Caco-2 (cell line): Measurements from ENCODE around the gene PAM16. TPM values are rescaled to one million over a fixed set of nuclear protein-coding genes. Genes with fewer than 3 reads are reported as not detected.
"Not testable (repeated sequence)": the region's sequence is repeated elsewhere in the genome, so short reads cannot be mapped to it uniquely, and the experiment has no call there.

Experiments used
- BruUV-seq: library from RNA; stranded (reverse); fragments of 400-500 nt; replicated peaks from 2 replicates; lab custom pipeline; 2021; lab: Mats Ljungman, UMichigan
- CTCF ChIA-PET: fragments of 300-600 bp; sonication (Branson Sonifier 250); formaldehyde crosslinking; loops from one replicate; lab custom pipeline; 2022; ENCODE audit warnings: antibody characterized with exemption; lab: Charles Lee
- POLR2A ChIA-PET: fragments of 300-600 bp; sonication (Branson Sonifier 250); formaldehyde crosslinking; loops from one replicate; lab custom pipeline; 2022; ENCODE audit warnings: antibody characterized with exemption; lab: Charles Lee
- DNase-seq, 2 experiments: peaks; one replicate each; pipeline versions ENCODE4 v3.0.0 to v3.0.0-alpha.2; 2020 to 2022
- H3K27me3 ChIP-seq: replicated peaks from 2 replicates; pipeline ENCODE4 v1.6.0; 2011; ENCODE audit warnings: low read length; ENCODE audit not compliant: control insufficient read depth, insufficient read depth
- H3K36me3 ChIP-seq: 2 replicates; pipeline ENCODE4 v1.5.1; 2011; ENCODE audit warnings: low read length; ENCODE audit not compliant: control insufficient read depth, insufficient read depth
- H3K4me1 ChIP-seq: fragments of 250-450 bp; sonication (Bioruptor Pico); 2 replicates; pipeline ENCODE4 v1.5.1; 2020; ENCODE audit warnings: mild to moderate bottlenecking
- H3K4me3 ChIP-seq: 2 replicates; pipeline ENCODE4 v1.5.1; 2011; ENCODE audit warnings: low read depth, mild to moderate bottlenecking, control low read depth, low read length
- H3K9me3 ChIP-seq: fragments of 250-450 bp; sonication (Bioruptor Pico); 2 replicates; pipeline ENCODE4 v1.5.1; 2020; ENCODE audit warnings: mild to moderate bottlenecking, moderate library complexity
- H3K27ac Mint-ChIP-seq: one replicate; pipeline ENCODE4 v1.8.0; 2022; ENCODE audit warnings: mixed read lengths; ENCODE audit not compliant: unreplicated experiment
- H3K27me3 Mint-ChIP-seq: one replicate; pipeline ENCODE4 v1.8.0; 2022; ENCODE audit warnings: mixed read lengths; ENCODE audit not compliant: insufficient read depth, unreplicated experiment
- H3K36me3 Mint-ChIP-seq: one replicate; pipeline ENCODE4 v1.8.0; 2022; ENCODE audit warnings: mild to moderate bottlenecking, mixed read lengths; ENCODE audit not compliant: insufficient read depth, unreplicated experiment
- H3K4me1 Mint-ChIP-seq: one replicate; pipeline ENCODE4 v1.8.0; 2022; ENCODE audit warnings: low read depth, mixed read lengths; ENCODE audit not compliant: unreplicated experiment
- H3K4me3 Mint-ChIP-seq: one replicate; pipeline ENCODE4 v1.8.0; 2022; ENCODE audit warnings: mild to moderate bottlenecking, moderate library complexity, mixed read lengths; ENCODE audit not compliant: unreplicated experiment
- H3K9me3 Mint-ChIP-seq: one replicate; pipeline ENCODE4 v1.8.0; 2022; ENCODE audit warnings: mixed read lengths; ENCODE audit not compliant: unreplicated experiment
- CTCF ChIP-seq, 2 experiments: fragments of 200-600 bp in 1 of 2; IDR thresholded peaks; 1 replicate in 1 of 2; 2 replicates in 1 of 2; pipeline versions ENCODE4 v1.5.1 to v1.8.0; 2011 to 2022; ENCODE audit warnings: antibody characterized with exemption in 1 of 2, control low read depth in 1 of 2, inconsistent platforms in 1 of 2, low read depth in 1 of 2, low read length in 1 of 2, mild to moderate bottlenecking in 1 of 2, moderate library complexity in 1 of 2; ENCODE audit not compliant: insufficient read depth in 1 of 2, severe bottlenecking in 1 of 2, unreplicated experiment in 1 of 2
- intact Hi-C: fragments of 100-400 bp; cut with micrococcal nuclease; formaldehyde crosslinking; loops from one replicate; pipeline ENCODE4 v1.10.0; 2022; ENCODE audit not compliant: unreplicated experiment
- total RNA-seq: library from RNA; stranded (reverse); gene quantifications from 2 replicates; pipeline ENCODE4 v1.2.3, GENCODE V29; 2022

The PAM16 gene
- total RNA-seq, 1 experiment from 2014 or later = 74.1 TPM

GRCh38 chr16:4334724-4335495 is 16.2 kb downstream of the PAM16 start:
- Histone ChIP-seq H3K27me3 (no peaks in the 10 kb centered on the region), H3K9me3 (no peaks in the 10 kb centered on the region), H3K4me1 (no peaks in the 10 kb centered on the region), H3K36me3 (peaks cover 1% of the 10 kb centered on the region; the same call in 1 of the 2 replicates), H3K4me3 (no peak overlapping the region)
- no peak for TF ChIP-seq CTCF (IDR thresholded peaks at IDR 0.05; ENCODE audit: insufficient read depth in 1 of 2, low read depth in 1 of 2, low read length in 1 of 2, severe bottlenecking in 1 of 2, unreplicated experiment in 1 of 2)
- H3K27me3 Mint-ChIP-seq = no peaks in the 10 kb centered on the region
- POLR2A ChIA-PET = no interaction called here
- H3K4me3 Mint-ChIP-seq = no peak overlapping the region
- H3K36me3 Mint-ChIP-seq = peaks cover 29% of the 10 kb centered on the region
- CTCF ChIA-PET = no interaction called here
- H3K4me1 Mint-ChIP-seq = no peaks in the 10 kb centered on the region
- H3K9me3 Mint-ChIP-seq = no peaks in the 10 kb centered on the region
- intact Hi-C loops = loop anchor here (5.0 kb wide), 1 partner anchor 63 kb away; the partner anchor contains the start of gene TFAP4
- H3K27ac Mint-ChIP-seq = no peak overlapping the region
- peak in 1 of 2 experiments; percentile 26 for DNase-seq
- no TSS peak for BruUV-seq

- H3K9me3 Mint-ChIP-seq, BruUV-seq, H3K27me3 ChIP-seq, H3K9me3 ChIP-seq, H3K4me3 Mint-ChIP-seq, H3K36me3 ChIP-seq, H3K4me3 ChIP-seq, H3K4me1 Mint-ChIP-seq, POLR2A ChIA-PET, DNase-seq, H3K4me1 ChIP-seq, H3K27ac Mint-ChIP-seq, H3K27me3 Mint-ChIP-seq: not testable (repeated sequence)
- intact Hi-C loops = loop anchor here (5.0 kb wide), 1 partner anchor 61 kb away; the partner anchor contains the start of gene TFAP4
- H3K36me3 Mint-ChIP-seq = peaks cover 18% of the 10 kb centered on the region
- CTCF ChIA-PET = interaction anchor here (0.8 kb wide), 1 partner anchor 39 kb away, joined by 3 read pairs; no protein-coding TSS in a partner anchor
Measured at GRCh38 chr16:4333714-4334113, 17.4 kb downstream of the PAM16 start.

- no peaks in the 10 kb centered on the region for H3K9me3 Mint-ChIP-seq
- ChIA-PET POLR2A (no interaction called here), CTCF (interaction anchor here (0.8 to 1.2 kb wide), 2 partner anchors 38 to 50 kb away, joined by 3 read pairs; no protein-coding TSS in a partner anchor)
- no peak overlapping the region for H3K4me3 ChIP-seq
- H3K27ac Mint-ChIP-seq = no peak overlapping the region
- no peaks in the 10 kb centered on the region for H3K9me3 ChIP-seq
- H3K4me3 Mint-ChIP-seq = no peak overlapping the region
- no peaks in the 10 kb centered on the region for H3K4me1 ChIP-seq
- H3K27me3 Mint-ChIP-seq = no peaks in the 10 kb centered on the region
- intact Hi-C loops = loop anchor here (5.0 kb wide), 1 partner anchor 61 kb away; the partner anchor contains the start of gene TFAP4
- H3K36me3 Mint-ChIP-seq = peaks cover 13% of the 10 kb centered on the region
- TF ChIP-seq CTCF (IDR thresholded peaks at IDR 0.05; ENCODE audit: insufficient read depth in 1 of 2, low read depth in 1 of 2, low read length in 1 of 2, severe bottlenecking in 1 of 2, unreplicated experiment in 1 of 2) = no peak
- peaks cover 1% of the 10 kb centered on the region; the same call in 1 of the 2 replicates for H3K36me3 ChIP-seq
- no peak for DNase-seq
- BruUV-seq = no TSS peak
- no peaks in the 10 kb centered on the region for H3K4me1 Mint-ChIP-seq
- no peaks in the 10 kb centered on the region for H3K27me3 ChIP-seq
Measured at GRCh38 chr16:4333308-4333638, 17.8 kb downstream of the PAM16 start.
